Stimulated activated CD8-positive, alpha-beta memory T cell treated with anti-CD3 and anti-CD28 coated beads, Interleukin-7, amount 100 ng/mL, for 48 hours (primary cell): ENCODE results near the gene SF3B3.
"Not testable (repeated sequence)": the region's sequence is repeated elsewhere in the genome, so short reads cannot be mapped to it uniquely, and the experiment has no call there.

Experiments
- DNase-seq, 2 donors: peaks; one replicate each; pipeline ENCODE4 v3.0.0-alpha.2; 2020; ENCODE audit warnings: low read depth in 1 of 2; ENCODE audit errors: extremely low read depth in 1 of 2

SF3B3 gene

DNA sequence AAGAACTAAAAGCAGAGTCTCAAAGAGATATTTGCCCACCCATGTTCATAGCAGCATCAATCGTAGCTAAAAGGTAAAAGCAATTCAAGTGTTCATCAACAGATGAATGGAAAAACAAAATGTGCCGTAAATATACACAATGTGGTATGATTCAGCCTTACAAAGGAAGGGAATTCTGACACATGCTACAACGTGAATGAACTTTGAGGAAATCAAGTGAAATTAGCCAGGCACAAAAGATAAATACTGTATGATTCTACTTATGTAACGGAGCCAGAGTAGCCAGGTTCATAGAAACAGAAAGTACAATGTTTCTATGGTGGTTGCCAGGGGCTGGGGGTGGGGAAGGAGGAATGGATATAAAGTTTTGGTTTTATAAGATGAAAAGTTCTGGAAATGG lies 64.9 kb downstream of the SF3B3 start:
- DNase-seq: no peak

DNA sequence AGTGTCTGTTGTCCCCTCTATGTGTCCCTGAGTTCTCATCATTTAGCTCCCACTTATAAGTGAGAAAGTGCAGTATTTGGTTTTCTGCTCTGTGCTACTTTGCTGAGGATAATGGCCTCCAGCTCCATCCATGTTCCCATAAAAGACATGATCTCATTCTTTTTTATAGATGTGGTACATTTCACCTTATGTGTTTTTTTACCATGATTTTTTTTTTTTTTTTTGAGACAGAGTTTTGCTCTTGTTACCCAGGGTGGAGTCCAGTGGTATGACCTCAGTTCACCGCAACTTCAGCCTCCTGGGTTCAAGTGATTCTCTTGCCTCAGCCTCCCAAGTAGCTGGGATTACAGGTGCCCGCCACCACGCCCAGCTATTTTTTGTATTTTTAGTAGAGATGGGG lies 65.8 kb downstream of the SF3B3 start:
- DNase-seq: not testable (repeated sequence)

DNA sequence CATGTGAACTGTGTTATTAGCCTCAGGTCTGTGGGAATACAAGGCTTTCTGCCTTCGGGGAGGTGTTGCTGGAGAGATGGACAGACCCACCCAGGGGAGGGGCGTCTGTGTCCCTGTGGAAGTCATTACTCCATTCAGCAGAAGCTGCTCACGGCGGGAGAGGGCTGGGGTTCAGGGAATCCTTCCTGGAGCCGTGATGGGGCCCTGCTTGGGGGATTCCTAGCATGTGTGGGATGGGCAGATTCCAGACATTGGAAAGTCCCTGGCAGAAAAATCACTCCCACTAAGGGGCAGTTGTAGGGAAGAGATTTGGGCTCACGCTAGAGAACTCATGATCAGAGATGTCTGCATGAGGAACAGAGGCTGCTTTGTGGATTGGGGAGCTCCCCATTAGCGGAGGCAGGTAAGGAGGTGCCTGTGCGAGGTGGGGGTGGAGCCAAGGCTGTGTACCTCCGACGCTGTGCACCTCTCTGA lies 66.4 kb downstream of the SF3B3 start:
- no peak for DNase-seq

DNA sequence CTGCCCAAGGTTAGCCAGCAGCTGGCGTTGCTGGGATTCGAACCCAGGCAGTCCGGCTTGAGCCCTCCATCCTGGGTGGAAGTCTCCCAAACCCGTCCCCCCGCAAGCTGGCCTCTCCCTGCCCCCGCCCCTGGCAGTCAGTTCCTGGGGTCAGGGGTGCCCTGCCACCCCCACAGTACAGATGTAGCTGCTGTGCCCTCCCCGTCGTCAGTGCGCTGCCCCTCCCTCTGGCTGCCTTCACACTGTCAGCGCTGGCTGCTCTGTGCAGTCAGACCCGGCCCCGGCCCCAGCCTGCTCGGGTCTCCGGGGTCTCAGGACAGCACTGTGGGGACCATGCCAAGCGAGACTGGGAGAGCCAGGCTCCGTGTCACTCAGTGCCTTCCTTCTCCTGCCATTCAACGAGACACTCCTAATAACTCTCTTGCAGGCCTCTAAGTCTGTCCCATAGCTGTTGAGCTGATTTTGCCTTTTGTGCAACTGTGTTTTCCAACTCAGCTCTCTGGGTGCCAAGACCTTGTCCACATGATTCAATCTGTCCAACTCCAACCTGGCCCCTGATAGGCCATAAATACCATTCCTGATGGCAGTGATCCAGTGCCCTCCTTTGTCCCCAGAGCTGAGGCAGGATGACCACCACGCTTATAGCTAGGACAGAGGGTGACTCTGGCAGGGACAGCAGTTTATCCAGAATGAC lies 67.3 kb downstream of the SF3B3 start:
- DNase-seq: no peak

DNA sequence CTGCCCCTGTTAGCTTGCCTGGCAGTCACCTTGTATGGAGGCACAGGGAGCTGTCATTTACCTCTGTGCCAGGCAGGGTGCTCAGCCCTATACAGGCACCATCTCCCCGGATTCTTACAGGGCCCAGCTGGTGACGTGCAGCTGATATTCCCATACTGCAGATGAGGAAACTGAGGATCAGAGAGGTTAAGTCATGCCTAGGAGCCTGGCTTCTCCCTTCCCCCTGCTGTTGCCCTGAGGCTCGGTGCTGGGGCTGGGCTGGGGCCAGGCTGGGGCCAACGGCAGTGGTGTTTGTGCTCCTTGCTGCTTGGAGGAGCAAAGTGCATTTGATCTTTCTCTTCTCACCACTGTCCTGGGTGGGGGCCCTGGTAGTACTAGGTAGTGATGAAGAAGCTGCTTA lies 68.0 kb downstream of the SF3B3 start:
- DNase-seq: no peak

DNA sequence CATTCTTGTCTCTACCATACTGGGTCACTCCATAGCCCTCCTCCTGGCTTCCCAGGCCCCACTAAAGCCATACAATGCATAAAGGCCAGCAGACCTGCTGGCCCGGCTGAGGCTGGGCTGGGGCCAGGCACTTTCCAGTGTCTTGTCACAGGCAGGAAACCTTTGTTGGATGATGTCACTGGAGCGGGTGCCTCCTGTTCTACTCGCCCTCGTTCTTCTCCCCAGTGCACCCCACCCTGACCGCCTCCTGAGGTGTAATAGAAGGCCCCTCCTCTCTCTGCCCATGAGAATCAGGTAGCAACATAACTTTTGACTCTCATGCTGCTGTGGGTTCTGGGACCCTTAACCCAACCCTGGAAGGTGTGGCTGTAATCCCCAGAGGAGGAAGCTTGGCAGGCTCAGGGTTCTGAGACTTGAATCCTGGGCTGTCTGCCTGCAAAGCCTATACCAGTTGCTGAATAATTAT lies 68.5 kb downstream of the SF3B3 start:
- no peak for DNase-seq

DNA sequence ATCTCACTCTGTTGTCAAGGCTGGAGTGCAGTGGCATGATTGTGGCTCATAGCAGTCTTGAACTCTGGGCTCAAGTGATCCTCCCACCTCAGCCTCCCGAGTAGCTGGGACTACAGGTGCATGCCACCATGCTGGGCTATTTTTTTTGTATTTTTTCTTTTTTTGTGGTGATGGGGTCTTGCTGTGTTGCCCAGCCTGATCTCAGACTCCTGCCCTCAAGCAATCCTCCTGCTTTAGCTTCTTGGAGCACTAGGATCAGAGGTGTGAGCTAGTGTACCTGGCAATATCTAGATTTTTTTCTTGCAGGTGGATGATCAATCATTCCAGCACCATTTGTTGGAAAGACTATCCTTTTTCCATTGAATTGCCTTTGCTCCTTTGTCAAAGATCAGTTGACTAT lies 69.9 kb downstream of the SF3B3 start:
- no peak for DNase-seq

DNA sequence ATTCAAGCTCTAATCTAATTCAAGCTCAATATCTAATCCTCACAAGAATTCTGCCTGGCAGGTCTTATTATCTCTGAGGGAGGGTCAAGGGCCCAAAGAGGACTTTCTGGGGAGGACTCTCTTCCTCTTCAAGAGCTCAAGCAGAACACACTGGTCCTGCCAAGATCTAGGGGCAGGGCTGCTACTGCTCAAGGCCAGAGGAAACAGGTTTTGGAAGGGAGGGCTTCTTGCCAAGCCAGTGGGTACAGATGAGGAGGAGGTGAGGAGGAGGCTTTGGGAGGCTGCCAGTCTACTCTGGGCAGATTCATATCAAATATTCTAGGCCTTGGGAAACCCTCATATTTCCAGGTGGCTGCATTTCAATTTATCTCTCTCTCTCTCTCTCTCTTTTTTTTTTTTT lies 71.0 kb downstream of the SF3B3 start:
- DNase-seq: no peak

DNA sequence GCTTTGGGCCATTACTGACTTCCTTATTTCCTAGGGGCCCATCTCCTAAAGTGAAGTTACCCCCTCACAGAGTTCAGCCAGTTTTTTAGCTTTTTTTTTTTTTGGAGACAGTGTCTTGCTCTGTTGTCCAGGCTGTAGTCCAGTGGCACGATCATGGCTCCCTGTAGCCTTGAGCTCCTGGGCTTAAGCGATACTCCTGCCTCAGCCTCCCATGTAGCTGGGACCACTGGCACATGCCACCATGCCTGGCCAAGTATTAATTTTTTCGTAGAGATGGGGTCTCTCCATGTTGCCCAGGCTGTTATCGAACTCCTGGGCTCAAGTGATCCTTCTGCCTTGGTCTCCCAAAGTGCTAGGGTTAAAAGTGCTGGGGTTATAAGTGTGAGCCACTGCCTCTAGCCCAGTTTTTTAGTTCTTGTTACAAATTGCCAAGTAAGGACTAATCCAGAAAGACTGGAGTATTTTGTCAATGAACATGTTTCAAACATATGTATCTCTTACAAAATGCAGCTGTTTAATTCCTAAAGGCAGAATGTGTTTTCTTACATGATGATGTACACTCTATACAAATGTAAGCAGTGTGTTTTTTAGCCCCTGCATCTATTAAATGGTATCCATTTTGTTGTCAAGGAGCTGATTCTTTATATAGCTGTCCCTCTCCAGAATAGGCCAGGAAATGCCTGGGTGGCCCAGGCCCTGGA lies 73.7 kb downstream of the SF3B3 start:
- DNase-seq: no peak

DNA sequence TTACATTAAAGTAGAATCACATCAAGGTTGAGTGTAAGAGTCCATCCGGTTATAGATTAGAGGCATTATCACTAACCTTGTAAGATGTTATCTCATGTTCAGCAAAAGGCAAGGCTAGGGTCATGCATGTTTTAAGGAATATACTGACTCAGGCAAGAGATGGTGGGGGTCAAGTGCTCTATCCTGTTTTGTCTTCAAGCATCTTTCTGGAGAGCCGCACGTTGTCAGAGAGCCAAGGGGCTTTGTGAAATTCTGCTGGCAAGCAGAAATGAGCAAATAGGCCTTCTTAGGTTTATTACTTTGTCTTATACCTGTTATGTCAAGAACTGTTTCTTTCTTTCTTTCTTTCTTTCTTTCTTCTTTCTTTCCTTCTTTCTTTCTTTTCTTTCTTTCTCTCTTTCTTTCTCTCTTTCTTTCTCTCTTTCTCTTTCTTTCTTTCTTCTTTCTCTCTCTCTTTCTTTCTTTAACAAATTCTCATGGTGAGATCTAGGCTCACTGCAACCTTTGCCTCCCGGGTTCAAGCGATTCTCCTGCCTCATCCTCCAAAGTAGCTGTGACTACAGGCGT lies 75.4 kb downstream of the SF3B3 start:
- no peak for DNase-seq

DNA sequence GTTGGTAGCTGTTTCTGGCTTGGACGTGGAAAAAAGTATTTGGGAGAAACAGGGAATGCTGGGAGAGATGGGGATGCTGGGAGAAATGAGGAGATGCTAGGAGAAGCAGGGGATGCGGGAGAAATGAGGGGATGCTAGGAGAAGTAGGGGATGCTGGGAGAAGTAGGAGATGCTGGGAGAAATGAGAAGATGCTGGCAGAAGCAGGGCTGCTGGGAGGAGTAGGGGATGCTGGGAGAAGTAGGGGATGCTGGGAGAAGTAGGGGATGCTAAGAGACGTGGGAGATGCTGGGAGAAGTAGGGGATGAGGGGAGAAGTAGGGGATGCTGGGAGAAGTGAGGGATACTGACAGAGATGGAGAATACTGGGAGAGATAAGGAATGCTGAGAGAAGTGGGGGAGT lies 77.1 kb downstream of the SF3B3 start:
- DNase-seq: no peak

DNA sequence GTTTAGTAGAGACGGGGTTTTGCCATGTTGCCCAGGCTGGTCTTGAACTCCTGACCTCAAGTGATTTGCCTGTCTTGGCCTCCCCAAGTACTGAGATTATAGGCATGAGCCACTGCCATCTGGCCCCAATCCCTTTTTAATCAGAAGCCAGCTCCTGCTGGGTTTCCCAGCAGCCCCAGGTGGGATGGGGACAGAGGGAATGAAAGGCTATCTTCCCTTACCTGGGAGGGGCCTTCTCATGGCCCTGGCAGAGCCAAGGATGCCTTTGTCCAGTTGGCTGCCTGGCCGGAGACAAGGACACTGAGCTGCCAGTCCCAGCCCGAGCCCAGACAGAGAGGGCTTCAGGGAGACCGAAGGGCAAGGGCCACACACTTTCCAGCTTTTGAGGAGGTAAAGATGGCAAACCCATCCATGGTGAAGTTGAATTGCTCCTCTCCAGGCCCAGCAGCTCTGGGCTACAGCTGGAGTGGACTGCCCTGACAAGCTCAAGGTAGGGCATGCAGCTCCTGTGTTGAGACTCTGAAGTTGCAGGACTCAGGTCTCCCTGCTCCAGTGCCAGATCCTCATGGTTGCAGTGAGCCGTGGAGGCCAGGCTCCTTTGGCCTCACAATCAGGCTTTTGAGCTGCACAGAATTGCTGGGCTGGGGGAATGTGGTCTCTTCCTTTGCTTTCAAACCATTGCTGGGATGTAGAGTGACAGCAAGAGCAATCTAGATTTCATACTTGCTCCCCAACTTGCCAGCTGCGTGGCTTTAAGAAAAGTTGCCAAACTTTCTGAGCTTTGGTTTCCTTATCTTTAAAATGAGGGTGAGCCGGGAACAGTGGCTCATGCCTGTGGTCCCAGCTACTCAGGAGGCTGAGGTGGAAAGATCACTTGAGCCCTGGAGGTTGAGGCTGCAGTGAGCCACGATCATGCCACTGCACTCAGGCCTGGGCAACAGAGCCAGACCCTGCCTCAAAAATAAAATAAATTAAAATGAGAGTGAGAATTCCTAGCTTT lies 78.3 kb downstream of the SF3B3 start:
- DNase-seq: no peak

DNA sequence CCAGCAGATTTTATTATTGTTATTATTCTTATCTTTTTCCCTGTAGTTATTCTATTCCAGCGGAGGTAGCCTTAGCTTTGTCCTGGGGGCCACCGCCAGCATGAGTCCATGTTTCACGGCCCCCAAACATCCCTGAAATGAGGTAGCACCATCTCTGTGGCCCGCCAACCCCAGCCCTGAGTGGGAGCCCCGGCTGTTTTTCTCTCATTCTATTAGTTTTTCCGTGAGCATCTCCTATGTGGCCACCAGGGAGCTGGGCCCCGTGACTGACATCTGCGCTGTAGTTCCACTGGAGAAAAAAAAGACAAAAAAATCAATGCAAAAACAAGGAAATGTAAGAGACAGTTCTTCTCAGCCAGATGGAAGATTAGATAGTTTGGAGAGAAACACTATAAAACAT lies 79.2 kb downstream of the SF3B3 start:
- no peak for DNase-seq

DNA sequence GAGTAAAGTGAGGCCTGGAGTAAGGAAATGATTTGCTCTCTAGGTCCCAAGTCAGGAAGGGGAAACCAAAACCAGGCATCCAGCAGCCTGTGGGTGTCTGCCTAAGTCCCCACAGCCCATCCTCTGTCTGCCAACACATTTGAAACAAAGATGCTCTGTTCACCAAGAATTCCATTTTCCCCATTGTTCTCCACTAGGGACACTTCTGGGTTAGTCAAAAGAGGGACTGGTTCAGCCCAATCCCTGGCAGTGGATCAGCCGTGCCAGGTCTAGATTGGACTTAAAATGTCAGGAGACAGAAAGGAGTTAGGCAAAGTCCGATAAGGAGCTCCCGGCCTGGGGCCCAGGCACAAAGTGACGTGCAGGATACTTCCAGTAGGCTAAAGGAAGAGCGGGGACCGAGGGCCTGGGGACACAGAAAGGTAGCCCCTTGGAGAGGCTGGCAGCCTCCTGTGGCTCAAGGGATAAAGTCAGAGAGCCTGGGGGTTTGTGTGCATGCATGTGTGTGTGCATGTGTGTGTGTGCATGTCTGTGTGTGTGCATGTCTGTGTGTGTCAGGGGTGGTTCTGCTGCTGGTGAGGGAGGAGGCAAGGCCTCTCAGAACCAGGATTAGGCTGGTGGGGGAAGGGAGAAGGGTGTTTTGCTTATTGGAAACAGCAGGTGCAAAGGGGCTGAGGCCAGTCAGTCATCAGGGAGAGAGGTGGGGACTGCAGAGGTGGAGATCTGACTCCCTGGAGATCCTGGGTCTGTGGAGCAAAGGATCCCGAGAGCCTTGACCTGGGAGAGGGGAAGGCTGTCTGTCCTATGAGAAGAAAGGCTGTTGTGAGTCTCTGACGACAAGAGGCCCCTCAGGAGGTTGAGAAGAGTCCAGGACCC lies 81.0 kb downstream of the SF3B3 start:
- DNase-seq: no peak

DNA sequence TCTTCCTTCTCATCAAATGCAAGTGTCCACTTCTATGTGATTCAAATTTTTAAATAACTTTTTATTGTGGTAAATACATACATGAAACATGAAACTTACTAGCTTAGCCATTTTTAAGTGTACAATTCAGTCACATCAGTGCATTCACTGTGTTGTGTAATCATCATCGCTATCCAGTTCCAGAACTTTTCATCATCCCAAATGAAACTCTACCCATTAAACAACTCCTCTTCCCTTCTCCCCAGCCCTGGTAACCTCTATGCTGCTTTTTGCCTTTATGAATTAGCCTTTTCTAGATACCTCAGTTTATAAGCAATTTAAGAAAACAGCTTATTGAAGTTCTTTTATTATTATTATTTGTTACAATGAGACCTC lies 81.7 kb downstream of the SF3B3 start:
- DNase-seq: no peak

DNA sequence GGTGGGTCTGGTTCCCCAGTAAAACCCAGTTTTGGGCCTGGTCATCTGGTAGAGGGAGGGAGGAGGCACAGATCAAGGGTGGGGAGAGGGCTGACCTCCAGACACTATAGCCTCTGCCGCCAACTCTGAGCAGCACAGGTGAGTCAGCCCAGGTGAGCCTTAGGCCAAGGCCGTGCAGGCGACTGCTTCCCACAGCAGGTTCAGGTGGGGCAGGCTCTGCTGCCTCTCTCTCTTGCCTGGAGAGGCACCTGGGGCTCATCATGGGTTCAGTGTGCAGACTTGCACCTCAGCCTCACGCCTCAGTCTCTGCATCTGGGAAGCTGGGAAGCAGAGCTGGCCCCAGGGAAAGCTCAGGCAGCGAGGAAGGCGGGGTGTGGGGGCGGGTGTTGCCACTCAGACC lies 84.9 kb downstream of the SF3B3 start:
- DNase-seq: no peak

DNA sequence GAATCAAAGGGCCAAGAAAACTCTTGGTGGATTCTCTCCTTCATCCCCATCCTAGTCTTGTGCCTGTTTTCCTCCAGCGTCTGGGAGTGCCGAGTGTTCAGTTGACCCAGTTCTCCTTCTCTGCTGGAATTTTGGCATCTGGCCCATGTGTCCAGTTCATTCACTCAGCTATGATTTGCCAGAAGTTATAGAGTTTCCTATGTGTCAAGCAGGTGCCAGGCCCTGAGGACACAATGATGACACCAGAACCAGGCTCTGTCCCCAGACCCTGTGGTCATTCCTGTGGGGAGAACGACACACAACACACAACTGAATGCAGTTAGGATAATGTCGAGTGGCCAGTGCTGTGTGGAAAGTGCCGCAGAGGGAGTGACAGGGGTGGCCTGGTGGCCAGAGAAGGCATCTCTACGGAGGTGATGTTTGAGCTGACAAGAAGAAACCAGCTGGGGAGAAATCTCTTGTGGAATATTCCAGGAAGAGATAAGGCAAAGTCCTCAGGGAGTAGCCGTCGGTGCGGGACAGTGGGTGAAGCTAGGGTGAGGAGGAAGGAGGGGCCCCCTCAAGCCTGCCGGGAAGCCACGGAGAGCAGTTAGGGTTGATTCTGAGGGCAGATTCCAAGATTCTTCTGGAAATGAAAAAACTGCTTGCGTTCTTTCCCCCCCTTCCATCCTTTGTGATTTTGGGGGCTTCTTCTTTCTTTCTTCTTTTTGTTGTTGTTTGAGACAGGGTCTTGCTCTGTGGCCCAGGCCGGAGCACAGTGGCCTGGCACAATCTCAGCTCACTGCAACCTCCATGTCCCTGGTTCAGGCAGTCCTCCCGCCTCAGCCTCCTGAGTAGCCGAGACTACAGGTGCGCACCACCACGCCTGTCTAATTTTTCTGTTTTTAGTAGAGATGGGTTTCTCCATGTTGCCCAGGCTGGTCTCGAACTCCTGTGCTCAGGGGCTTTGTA lies 86.9 kb downstream of the SF3B3 start:
- DNase-seq: no peak

DNA sequence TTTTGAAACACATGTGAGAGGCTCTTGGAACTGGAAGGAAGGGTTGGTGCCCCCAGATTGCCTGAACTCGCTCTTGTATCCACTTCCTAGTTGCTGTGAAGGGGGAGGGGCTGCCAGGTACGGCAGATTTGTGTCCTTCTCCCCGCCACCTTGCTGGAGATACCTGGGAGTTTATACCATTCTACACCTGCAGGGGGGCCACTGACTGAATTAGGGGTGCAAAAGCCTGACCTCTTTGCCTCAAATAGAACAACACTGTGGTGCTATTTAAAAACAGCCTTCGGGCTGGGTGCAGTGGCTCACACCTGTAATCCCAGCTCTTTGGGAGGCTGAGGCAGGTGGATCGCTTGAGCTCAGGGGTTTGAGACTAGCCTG lies 87.6 kb downstream of the SF3B3 start:
- no peak for DNase-seq

DNA sequence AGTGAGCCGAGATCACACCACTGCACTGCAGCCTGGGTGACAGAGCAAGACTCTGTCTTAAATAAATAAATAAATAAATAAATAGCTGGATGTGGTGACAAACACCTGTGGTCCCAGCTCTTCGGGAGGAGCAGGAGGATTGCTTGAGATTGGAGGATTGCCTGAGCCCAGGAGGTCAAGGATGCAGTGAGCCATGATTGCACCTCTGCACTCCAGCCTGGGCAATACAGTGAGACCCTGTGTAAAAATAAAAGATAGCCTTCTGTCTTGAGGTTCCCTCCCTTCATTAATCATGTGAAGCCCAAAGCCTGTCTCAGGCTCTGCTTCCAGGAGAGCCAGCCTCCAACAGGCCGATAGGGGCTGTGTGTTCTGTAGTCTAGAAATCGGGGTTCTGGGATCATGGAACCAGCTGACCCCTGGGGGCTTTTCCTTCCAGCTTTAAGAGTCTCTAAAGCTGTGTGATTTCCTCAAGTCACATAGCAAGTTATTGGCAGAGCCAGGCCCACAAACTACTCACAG lies 88.2 kb downstream of the SF3B3 start:
- no peak for DNase-seq
